ENCODE data around the gene JMJD4. TPM values are rescaled to one million over a fixed set of nuclear protein-coding genes. Genes with fewer than 3 reads are reported as not detected.

Gene JMJD4
- total and polyA plus RNA-seq, 2 of the 8 experiments (the other 6 are each of a cell fraction or from before 2014, with no cell fraction given) = 13.2 to 23.3 TPM

DNA sequence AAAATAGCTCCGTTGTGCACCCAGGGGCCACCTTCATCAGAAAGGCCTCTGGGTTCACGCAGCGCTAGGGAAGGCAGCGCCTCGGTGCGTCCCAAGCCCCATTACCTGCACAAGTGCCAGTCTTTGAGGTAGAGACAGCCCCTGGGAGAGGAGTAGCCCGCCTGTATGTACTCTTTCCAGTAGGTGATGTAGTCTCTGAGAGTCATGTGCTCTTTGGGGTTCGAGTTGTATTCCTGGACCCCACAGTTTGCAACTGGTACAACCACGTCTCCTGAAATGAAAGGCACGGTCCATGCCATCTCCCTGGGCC is 601 bp downstream of the JMJD4 start (continued):
- TF ChIP-seq SAP30 (IDR thresholded peaks at IDR 0.05; ENCODE audit: insufficient read depth, insufficient replicate concordance, low read length) (no peak), SRF (IDR thresholded peaks at IDR 0.05; ENCODE audit: low read depth, low read length) (no peak), HDAC6 (IDR thresholded peaks at IDR 0.05; ENCODE audit: low read depth, low read length) (no peak), CHD1 (IDR thresholded peaks at IDR 0.05; ENCODE audit: low read depth, low read length) (no peak), POLR2A (IDR thresholded peaks at IDR 0.05; ENCODE audit: control extremely low read depth in 1 of 2, low read depth in 2 of 2, low read length in 2 of 2) (no peak), KDM5A (IDR thresholded peaks at IDR 0.05; ENCODE audit: low read length) (no peak), KDM4A (IDR thresholded peaks at IDR 0.05; ENCODE audit: low read depth, low read length, severe bottlenecking) (no peak), SP2 (IDR thresholded peaks at IDR 0.05; ENCODE audit: low read length) (no peak)
- TF ChIP-seq, protein P1, sequence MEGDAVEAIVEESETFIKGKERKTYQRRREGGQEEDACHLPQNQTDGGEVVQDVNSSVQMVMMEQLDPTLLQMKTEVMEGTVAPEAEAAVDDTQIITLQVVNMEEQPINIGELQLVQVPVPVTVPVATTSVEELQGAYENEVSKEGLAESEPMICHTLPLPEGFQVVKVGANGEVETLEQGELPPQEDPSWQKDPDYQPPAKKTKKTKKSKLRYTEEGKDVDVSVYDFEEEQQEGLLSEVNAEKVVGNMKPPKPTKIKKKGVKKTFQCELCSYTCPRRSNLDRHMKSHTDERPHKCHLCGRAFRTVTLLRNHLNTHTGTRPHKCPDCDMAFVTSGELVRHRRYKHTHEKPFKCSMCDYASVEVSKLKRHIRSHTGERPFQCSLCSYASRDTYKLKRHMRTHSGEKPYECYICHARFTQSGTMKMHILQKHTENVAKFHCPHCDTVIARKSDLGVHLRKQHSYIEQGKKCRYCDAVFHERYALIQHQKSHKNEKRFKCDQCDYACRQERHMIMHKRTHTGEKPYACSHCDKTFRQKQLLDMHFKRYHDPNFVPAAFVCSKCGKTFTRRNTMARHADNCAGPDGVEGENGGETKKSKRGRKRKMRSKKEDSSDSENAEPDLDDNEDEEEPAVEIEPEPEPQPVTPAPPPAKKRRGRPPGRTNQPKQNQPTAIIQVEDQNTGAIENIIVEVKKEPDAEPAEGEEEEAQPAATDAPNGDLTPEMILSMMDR (IDR thresholded peaks at IDR 0.05; ENCODE audit: control extremely low read depth in 1 of 3, insufficient read depth in 1 of 3, low read depth in 1 of 3, low read length in 3 of 3) = no peak

Data from H1 (cell line).